Measurements from ENCODE around the gene ANKRD17. TPM values are rescaled to one million over a fixed set of nuclear protein-coding genes. Genes with fewer than 3 reads are reported as not detected.

Gene ANKRD17
- total and polyA plus RNA-seq, 9 donors, result 13.2 to 59.7 (median 49.3) TPM

DNA sequence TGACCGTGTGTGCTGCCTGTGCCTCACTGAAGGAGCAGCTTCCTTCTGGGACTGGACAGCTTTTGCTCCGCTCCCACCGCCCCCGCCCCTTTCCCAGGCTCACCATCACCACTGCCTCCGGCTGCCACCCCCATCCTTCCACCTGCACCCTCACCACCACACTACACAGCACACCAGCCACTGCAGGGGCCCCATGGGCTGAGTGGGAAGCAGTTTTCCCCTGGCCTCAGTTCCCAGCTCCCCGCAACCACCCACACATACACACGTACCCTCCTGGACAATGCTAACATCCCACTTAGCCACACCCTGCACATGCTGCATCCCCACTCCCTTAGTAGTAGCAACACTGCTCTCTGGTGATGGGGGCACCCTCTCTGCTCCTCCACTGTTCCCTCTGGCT lies 159.5 kb downstream of the ANKRD17 start:
- H3K4me3 ChIP-seq, result no peak overlapping the region
- H3K4me1 ChIP-seq (ENCODE audit: insufficient read depth), result no peaks in the 10 kb centered on the region
- TF ChIP-seq, protein P1, sequence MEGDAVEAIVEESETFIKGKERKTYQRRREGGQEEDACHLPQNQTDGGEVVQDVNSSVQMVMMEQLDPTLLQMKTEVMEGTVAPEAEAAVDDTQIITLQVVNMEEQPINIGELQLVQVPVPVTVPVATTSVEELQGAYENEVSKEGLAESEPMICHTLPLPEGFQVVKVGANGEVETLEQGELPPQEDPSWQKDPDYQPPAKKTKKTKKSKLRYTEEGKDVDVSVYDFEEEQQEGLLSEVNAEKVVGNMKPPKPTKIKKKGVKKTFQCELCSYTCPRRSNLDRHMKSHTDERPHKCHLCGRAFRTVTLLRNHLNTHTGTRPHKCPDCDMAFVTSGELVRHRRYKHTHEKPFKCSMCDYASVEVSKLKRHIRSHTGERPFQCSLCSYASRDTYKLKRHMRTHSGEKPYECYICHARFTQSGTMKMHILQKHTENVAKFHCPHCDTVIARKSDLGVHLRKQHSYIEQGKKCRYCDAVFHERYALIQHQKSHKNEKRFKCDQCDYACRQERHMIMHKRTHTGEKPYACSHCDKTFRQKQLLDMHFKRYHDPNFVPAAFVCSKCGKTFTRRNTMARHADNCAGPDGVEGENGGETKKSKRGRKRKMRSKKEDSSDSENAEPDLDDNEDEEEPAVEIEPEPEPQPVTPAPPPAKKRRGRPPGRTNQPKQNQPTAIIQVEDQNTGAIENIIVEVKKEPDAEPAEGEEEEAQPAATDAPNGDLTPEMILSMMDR (IDR thresholded peaks at IDR 0.05), result no peak
- no peak for TF ChIP-seq POLR2A (IDR thresholded peaks at IDR 0.05)
- no peak for TF ChIP-seq EP300 (IDR thresholded peaks at IDR 0.05)
- H3K27me3 ChIP-seq, result no peaks in the 10 kb centered on the region
- 89 to 94% (median 93%) methylated on average over 7 of the region's 7 CpGs for WGBS, 3 donors
- intact Hi-C loops (cut with DNase I), result no loop called here
- H3K36me3 ChIP-seq, result no peaks in the 10 kb centered on the region
- no peak for DNase-seq
- H3K9me3 ChIP-seq, result no peaks in the 10 kb centered on the region
- no peak overlapping the region for H3K27ac ChIP-seq

DNA sequence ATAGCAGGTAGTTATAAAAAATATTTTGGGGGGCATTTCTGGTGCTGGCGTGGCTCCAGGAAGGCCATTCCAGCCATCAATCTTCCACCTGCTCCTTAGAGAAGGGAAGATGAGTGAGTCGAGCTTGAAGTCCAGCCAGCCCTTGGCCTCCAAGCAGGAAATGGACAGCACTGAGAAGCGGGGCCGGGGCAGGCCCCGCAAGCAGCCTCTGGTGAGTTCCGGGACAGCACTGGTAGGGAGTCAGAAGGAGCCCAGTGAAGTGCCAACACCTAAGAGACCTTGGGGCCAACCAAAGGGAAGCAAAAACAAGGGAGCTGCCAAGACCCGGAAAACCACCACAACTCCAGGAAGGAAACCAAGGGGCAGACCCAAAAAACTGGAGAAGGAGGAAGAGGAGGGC lies 159.9 kb downstream of the ANKRD17 start:
- WGBS, 3 donors, result 85 to 92% (median 87%) methylated on average over 7 of the region's 7 CpGs
- DNase-seq, result no peak
- no peak overlapping the region for H3K4me3 ChIP-seq
- no peaks in the 10 kb centered on the region for H3K36me3 ChIP-seq
- H3K27me3 ChIP-seq, result no peaks in the 10 kb centered on the region
- no peak overlapping the region for H3K27ac ChIP-seq
- intact Hi-C loops (cut with DNase I), result no loop called here
- H3K4me1 ChIP-seq (ENCODE audit: insufficient read depth), result no peaks in the 10 kb centered on the region
- no peaks in the 10 kb centered on the region for H3K9me3 ChIP-seq
- TF ChIP-seq POLR2A (IDR thresholded peaks at IDR 0.05), result no peak
- TF ChIP-seq, protein P1 (IDR thresholded peaks at IDR 0.05), result no peak
- TF ChIP-seq EP300 (IDR thresholded peaks at IDR 0.05), result no peak

DNA sequence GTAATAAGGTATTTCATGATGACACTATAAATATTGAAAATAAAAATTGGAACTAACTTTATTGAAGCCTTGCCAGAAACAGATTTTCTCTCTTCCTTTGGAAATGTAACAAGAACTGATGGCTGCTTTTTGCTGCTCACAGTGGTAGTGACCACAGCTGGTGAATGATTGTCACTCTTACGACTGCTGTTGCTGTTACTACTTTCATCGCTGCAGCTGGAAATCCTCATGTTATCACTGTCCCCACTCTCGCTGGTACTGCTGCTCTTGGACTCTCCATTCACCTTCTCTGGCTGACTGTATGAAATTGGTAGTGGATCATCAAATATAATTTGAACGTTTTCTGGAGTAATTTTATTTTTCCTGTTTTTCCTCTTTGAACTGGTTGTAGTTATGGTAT lies 160.6 kb downstream of the ANKRD17 start:
- 74 to 77% (median 76%) methylated on average over 4 of the region's 4 CpGs for WGBS, 3 donors
- intact Hi-C loops (cut with DNase I), result no loop called here
- no peaks in the 10 kb centered on the region for H3K36me3 ChIP-seq

DNA sequence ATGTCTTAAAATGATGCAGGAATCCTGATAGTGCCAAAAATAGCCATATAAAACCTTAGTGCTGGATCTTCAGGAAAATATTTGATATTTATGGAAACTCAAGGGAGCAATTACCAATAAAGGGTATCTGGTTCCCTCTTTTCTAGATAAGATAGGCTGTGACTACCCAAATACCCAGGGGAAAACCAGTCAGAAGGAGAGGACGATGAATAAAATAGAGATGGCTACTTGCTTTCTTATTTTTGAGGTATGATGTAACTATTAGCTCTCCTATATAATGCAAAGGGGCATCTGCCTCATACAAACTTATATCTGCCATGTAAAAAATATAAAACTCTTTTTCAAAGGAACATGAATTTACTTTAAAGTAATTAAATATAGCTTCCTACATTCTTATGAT lies 165.7 kb downstream of the ANKRD17 start:
- Histone ChIP-seq H3K4me1 (ENCODE audit: insufficient read depth) (peaks cover 2% of the 10 kb centered on the region), H3K27me3 (no peaks in the 10 kb centered on the region), H3K36me3 (no peaks in the 10 kb centered on the region), H3K9me3 (no peaks in the 10 kb centered on the region), H3K4me3 (no peak overlapping the region), H3K27ac (no peak overlapping the region)
- intact Hi-C loops (cut with DNase I), result no loop called here
- TF ChIP-seq POLR2A (IDR thresholded peaks at IDR 0.05), result no peak
- no peak for TF ChIP-seq EP300 (IDR thresholded peaks at IDR 0.05)
- TF ChIP-seq, protein P1 (IDR thresholded peaks at IDR 0.05), result no peak
- 80 to 83% (median 81%) methylated on average over 1 of the region's 1 CpG for WGBS, 3 donors
- no peak for DNase-seq

More for the DNA sequence above, 160.6 kb downstream of the ANKRD17 start:
- TF ChIP-seq, protein P1 (IDR thresholded peaks at IDR 0.05), result no peak
- TF ChIP-seq POLR2A (IDR thresholded peaks at IDR 0.05) (no peak), EP300 (IDR thresholded peaks at IDR 0.05) (no peak)
- Histone ChIP-seq H3K4me1 (ENCODE audit: insufficient read depth) (no peaks in the 10 kb centered on the region), H3K27me3 (no peaks in the 10 kb centered on the region), H3K4me3 (no peak overlapping the region), H3K9me3 (no peaks in the 10 kb centered on the region), H3K27ac (no peak overlapping the region)
- no peak for DNase-seq
